Vagina (tissue), 2 donors: ENCODE measurements around the gene MFSD6. TPM values are rescaled to one million over a fixed set of nuclear protein-coding genes. Genes with fewer than 3 reads are reported as not detected.

Experiments
- DNase-seq, 2 donors: peaks; one replicate each; pipeline ENCODE4 v3.0.0-alpha.2; 2017; ENCODE audit errors: extremely low spot score in 2 of 2
- H3K27ac ChIP-seq: fragments of 200-600 bp; sonication (generic); one replicate; pipeline ENCODE4 v1.5.1; 2019
- H3K27me3 ChIP-seq: fragments of 200-600 bp; sonication (generic); one replicate; pipeline ENCODE4 v1.5.1; 2019
- H3K36me3 ChIP-seq, 2 donors: fragments of 200-600 bp; sonication (generic); one replicate each; pipeline ENCODE4 v1.5.1; 2017 to 2019
- H3K4me1 ChIP-seq: fragments of 200-600 bp; sonication (generic); one replicate; pipeline ENCODE4 v1.5.1; 2019
- H3K4me3 ChIP-seq, 2 donors: fragments of 200-600 bp; sonication (generic); 1 replicate in 1 of 2; 2 replicates in 1 of 2; pipeline ENCODE4 v1.5.1; 2016 to 2019
- H3K9me3 ChIP-seq: fragments of 200-600 bp; sonication (generic); one replicate; pipeline ENCODE4 v1.5.1; 2019
- CTCF ChIP-seq, 3 experiments: fragments of 450-650 bp in 2 of 3; fragments of 200-600 bp in 1 of 3; sonication (generic) in 1 of 3; IDR thresholded peaks; one replicate each; pipeline ENCODE4 v1.5.1; 2017 to 2019; ENCODE audit warnings: antibody characterized with exemption in 3 of 3, mild to moderate bottlenecking in 2 of 3, moderate library complexity in 2 of 3
- POLR2A ChIP-seq, 2 donors: fragments of 450-650 bp; IDR thresholded peaks; one replicate each; pipeline ENCODE4 v1.6.1; 2017; ENCODE audit warnings: antibody characterized with exemption in 2 of 2, mild to moderate bottlenecking in 2 of 2, moderate library complexity in 2 of 2
- POLR2AphosphoS5 ChIP-seq, 2 donors: sonication (generic); formaldehyde crosslinking; IDR thresholded peaks; one replicate each; pipeline ENCODE4 v1.9.0; 2017; ENCODE audit warnings: antibody characterized with exemption in 2 of 2, mild to moderate bottlenecking in 2 of 2, low read depth in 1 of 2; ENCODE audit not compliant: insufficient read depth in 1 of 2
- intact Hi-C: fragments of 100-400 bp; cut with DNase I; formaldehyde crosslinking; loops from one replicate; pipeline ENCODE4 v1.15.1; 2023
- total RNA-seq: library from RNA; depleted of rRNA; stranded (reverse); fragments of >200 nt; gene quantifications from one replicate; pipeline ENCODE4 v1.2.3, GENCODE V29; 2016

MFSD6 gene
- total RNA-seq, 1 donor from 2014 or later: 84.7 TPM

- DNase-seq: no peak
- no peaks in the 10 kb centered on the region for H3K4me1 ChIP-seq
- intact Hi-C loops: no loop called here
- H3K27me3 ChIP-seq: no peaks in the 10 kb centered on the region
- no peak overlapping the region for H3K4me3 ChIP-seq
- no peaks in the 10 kb centered on the region for H3K9me3 ChIP-seq
- H3K27ac ChIP-seq: no peak overlapping the region
- TF ChIP-seq POLR2AphosphoS5 (IDR thresholded peaks at IDR 0.05; ENCODE audit: insufficient read depth in 1 of 2, low read depth in 1 of 2) (no peak), CTCF (IDR thresholded peaks at IDR 0.05) (no peak), POLR2A (IDR thresholded peaks at IDR 0.05) (no peak)
- H3K36me3 ChIP-seq: no peaks in the 10 kb centered on the region
These were observed 112.0 kb downstream of the MFSD6 start for GRCh38 chr2:190519975-190520767.

- H3K9me3 ChIP-seq: no peaks in the 10 kb centered on the region
- H3K4me1 ChIP-seq: no peaks in the 10 kb centered on the region
- intact Hi-C loops: no loop called here
These were observed 116.8 kb downstream of the MFSD6 start for GRCh38 chr2:190524928-190525327.

GRCh38 chr2:190526105-190526750 lies 118.1 kb downstream of the MFSD6 start:
- Histone ChIP-seq H3K4me3 (no peak overlapping the region), H3K36me3 (no peaks in the 10 kb centered on the region), H3K9me3 (no peaks in the 10 kb centered on the region), H3K27me3 (no peaks in the 10 kb centered on the region), H3K4me1 (no peaks in the 10 kb centered on the region), H3K27ac (no peak overlapping the region)
- no peak for DNase-seq
- intact Hi-C loops: no loop called here
- no peak for TF ChIP-seq POLR2AphosphoS5 (IDR thresholded peaks at IDR 0.05; ENCODE audit: insufficient read depth in 1 of 2, low read depth in 1 of 2)
- TF ChIP-seq POLR2A (IDR thresholded peaks at IDR 0.05): no peak
- no peak for TF ChIP-seq CTCF (IDR thresholded peaks at IDR 0.05)

More at GRCh38 chr2:190524928-190525327, 116.8 kb downstream of the MFSD6 start:
- Histone ChIP-seq H3K36me3 (no peaks in the 10 kb centered on the region), H3K4me3 (no peak overlapping the region), H3K27ac (no peak overlapping the region), H3K27me3 (no peaks in the 10 kb centered on the region)
- DNase-seq: no peak
- TF ChIP-seq POLR2AphosphoS5 (IDR thresholded peaks at IDR 0.05; ENCODE audit: insufficient read depth in 1 of 2, low read depth in 1 of 2): no peak

DNA sequence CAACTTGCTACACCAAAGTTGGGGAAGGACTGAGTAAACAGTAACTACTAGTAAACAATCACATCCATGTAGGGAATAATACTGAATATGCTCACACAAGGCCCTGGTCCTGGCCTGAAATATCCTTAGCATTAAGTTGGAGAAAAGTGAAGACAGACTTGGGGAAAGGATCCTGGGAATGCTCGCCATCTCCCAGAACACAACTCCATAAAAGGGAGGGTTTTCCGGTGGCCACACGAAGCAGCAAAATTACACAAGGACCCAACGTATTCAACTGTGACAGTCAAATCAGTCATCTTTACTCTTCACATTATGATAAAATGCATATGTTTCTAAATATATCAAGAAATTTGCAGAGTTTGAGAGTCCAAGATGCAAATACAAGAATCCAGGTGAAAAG lies 119.1 kb downstream of the MFSD6 start:
- Histone ChIP-seq H3K27me3 (no peaks in the 10 kb centered on the region), H3K27ac (no peak overlapping the region)
- intact Hi-C loops: no loop called here

GRCh38 chr2:190527918-190528317 lies 119.8 kb downstream of the MFSD6 start:
- DNase-seq: no peak

More for the DNA sequence above, 119.1 kb downstream of the MFSD6 start:
- no peaks in the 10 kb centered on the region for H3K9me3 ChIP-seq
- no peaks in the 10 kb centered on the region for H3K36me3 ChIP-seq
- DNase-seq: no peak
- no peaks in the 10 kb centered on the region for H3K4me1 ChIP-seq
- TF ChIP-seq CTCF (IDR thresholded peaks at IDR 0.05) (no peak), POLR2AphosphoS5 (IDR thresholded peaks at IDR 0.05; ENCODE audit: insufficient read depth in 1 of 2, low read depth in 1 of 2) (no peak), POLR2A (IDR thresholded peaks at IDR 0.05) (no peak)
- no peak overlapping the region for H3K4me3 ChIP-seq

More at GRCh38 chr2:190527918-190528317, 119.8 kb downstream of the MFSD6 start:
- Histone ChIP-seq H3K36me3 (no peaks in the 10 kb centered on the region), H3K4me1 (peaks cover 7% of the 10 kb centered on the region), H3K27ac (no peak overlapping the region), H3K27me3 (no peaks in the 10 kb centered on the region), H3K4me3 (no peak overlapping the region), H3K9me3 (no peaks in the 10 kb centered on the region)
- TF ChIP-seq POLR2AphosphoS5 (IDR thresholded peaks at IDR 0.05; ENCODE audit: insufficient read depth in 1 of 2, low read depth in 1 of 2): no peak
- TF ChIP-seq POLR2A (IDR thresholded peaks at IDR 0.05): no peak
- no peak for TF ChIP-seq CTCF (IDR thresholded peaks at IDR 0.05)
- intact Hi-C loops: no loop called here
